Mesodermal cell (in vitro differentiated cells): ENCODE measurements around the gene GLIPR1L2. TPM values are rescaled to one million over a fixed set of nuclear protein-coding genes. Genes with fewer than 3 reads are reported as not detected.
"Not testable (repeated sequence)": the region's sequence is repeated elsewhere in the genome, so short reads cannot be mapped to it uniquely, and the experiment has no call there.

Source experiments
- H3K27ac ChIP-seq: 2 replicates; pipeline ENCODE4 v1.7.0; 2013; ENCODE audit warnings: mild to moderate bottlenecking, low read depth, low read length, moderate library complexity; ENCODE audit not compliant: severe bottlenecking
- H3K36me3 ChIP-seq: 2 replicates; pipeline ENCODE4 v1.7.1; 2013; ENCODE audit warnings: mild to moderate bottlenecking, low read length, moderate library complexity; ENCODE audit not compliant: control insufficient read depth, insufficient read depth
- H3K4me1 ChIP-seq: one replicate; pipeline ENCODE4 v1.7.1; 2013; ENCODE audit warnings: mild to moderate bottlenecking, low read length; ENCODE audit not compliant: insufficient read depth, control insufficient read depth, poor library complexity, severe bottlenecking
- H3K4me3 ChIP-seq: 2 replicates; pipeline ENCODE4 v1.7.0; 2013; ENCODE audit warnings: low read length, control low read depth, mild to moderate bottlenecking; ENCODE audit not compliant: insufficient read depth, poor library complexity, severe bottlenecking; ENCODE audit errors: extremely low read depth
- H3K9me3 ChIP-seq: 2 replicates; pipeline ENCODE4 v1.7.1; 2013; ENCODE audit warnings: mild to moderate bottlenecking, low read length, moderate library complexity; ENCODE audit not compliant: control insufficient read depth
- WGBS, 2 experiments: methylation state at CpG; one replicate each; pipeline ENCODE4 v1.1.5; 2013; ENCODE audit warnings: missing lambda C conversion rate in 2 of 2; ENCODE audit not compliant: insufficient coverage in 2 of 2; 5-methylcytosine and 5-hydroxymethylcytosine counted together
- polyA plus RNA-seq, 2 experiments: library from polyadenylated mRNA; stranded (reverse); fragments of 50-300 nt; gene quantifications; one replicate each; pipeline ENCODE4 v1.2.3, GENCODE V29; 2013

GLIPR1L2 gene
- not detected for polyA plus RNA-seq (2013, experiment 1 of 2)
- polyA plus RNA-seq (2013, experiment 2 of 2): not detected

- no peaks in the 10 kb centered on the region for H3K4me1 ChIP-seq
- no peak within 1 kb of the TSS for H3K27ac ChIP-seq
- 70 to 71% methylated on average over 31 to 35 of the region's 36 CpGs for WGBS, 2 experiments
- no peaks in the 10 kb centered on the region for H3K36me3 ChIP-seq
- H3K9me3 ChIP-seq: no peaks in the 10 kb centered on the region
- H3K4me3 ChIP-seq: peak within 1 kb of the TSS; percentile 21
Observed at GRCh38 chr12:75390899-75391538, at the start of gene GLIPR1L2. GLIPR1L2 (plus strand) TSS chr12:75391089; CDS start chr12:75391117, 28 bp downstream.

DNA sequence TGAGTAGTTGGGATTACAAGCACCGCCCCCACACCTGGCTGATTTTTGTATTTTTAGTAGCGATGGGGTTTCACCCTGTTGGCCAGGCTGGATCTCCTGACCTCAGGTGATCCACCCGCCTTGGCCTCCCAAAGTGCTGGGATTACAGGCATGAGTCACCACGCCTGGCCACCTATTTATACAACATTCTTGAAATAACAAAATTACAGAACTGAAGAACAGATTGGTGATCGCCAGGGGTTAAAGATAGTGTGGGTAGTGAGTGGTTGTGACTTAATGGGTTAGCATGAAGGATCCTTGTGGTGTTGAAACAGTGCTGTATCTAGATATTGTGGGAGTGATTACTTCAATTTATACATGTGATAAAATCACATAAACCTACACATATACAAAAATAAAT lies 49.0 kb upstream of the GLIPR1L2 start:
- no peaks in the 10 kb centered on the region for H3K9me3 ChIP-seq
- no peaks in the 10 kb centered on the region for H3K4me1 ChIP-seq
- H3K4me3 ChIP-seq: no peak overlapping the region
- WGBS, 2 experiments: 89 to 95% methylated on average over 3 of the region's 5 CpGs
- no peaks in the 10 kb centered on the region for H3K36me3 ChIP-seq
- no peak overlapping the region for H3K27ac ChIP-seq

- no peak overlapping the region for H3K27ac ChIP-seq
- no peaks in the 10 kb centered on the region for H3K36me3 ChIP-seq
- H3K9me3 ChIP-seq: no peaks in the 10 kb centered on the region
- H3K4me3 ChIP-seq: no peak overlapping the region
- no peaks in the 10 kb centered on the region for H3K4me1 ChIP-seq
- no CpG with 5 or more reads among the region's 2 CpGs for WGBS, 2 experiments
Observed at GRCh38 chr12:75345531-75345930, 45.4 kb upstream of the GLIPR1L2 start.

DNA sequence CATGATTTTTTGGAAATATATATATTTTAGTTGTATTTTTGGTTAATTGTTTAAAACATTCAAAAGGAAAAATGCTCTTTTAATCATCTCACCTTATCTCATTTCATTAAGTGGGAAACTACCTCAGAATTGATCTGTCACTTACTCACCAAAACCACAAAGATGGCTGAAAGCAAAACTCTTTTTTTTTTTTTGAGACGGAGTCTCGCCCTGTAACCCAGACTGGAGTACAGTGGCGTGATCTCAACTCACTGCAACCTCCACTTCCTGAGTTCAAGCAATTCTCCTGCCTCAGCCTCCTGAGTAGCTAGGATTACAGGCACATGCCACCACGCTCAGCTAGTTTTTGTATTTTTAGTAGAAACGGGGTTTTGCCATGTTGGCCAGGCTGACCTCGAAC lies 44.7 kb upstream of the GLIPR1L2 start:
- H3K4me3 ChIP-seq, H3K4me1 ChIP-seq, H3K9me3 ChIP-seq, H3K36me3 ChIP-seq, H3K27ac ChIP-seq: not testable (repeated sequence)
- WGBS, 2 experiments: 70 to 100% methylated on average over 2 to 3 of the region's 6 CpGs

GRCh38 chr12:75349946-75350345 lies 40.9 kb upstream of the GLIPR1L2 start:
- H3K4me3 ChIP-seq: no peak overlapping the region
- no peaks in the 10 kb centered on the region for H3K9me3 ChIP-seq
- no peaks in the 10 kb centered on the region for H3K36me3 ChIP-seq
- H3K4me1 ChIP-seq: no peaks in the 10 kb centered on the region
- 82 to 91% methylated on average over 4 of the region's 4 CpGs for WGBS, 2 experiments
- H3K27ac ChIP-seq: no peak overlapping the region

GRCh38 chr12:75350413-75350812 lies 40.5 kb upstream of the GLIPR1L2 start:
- H3K9me3 ChIP-seq: no peaks in the 10 kb centered on the region
- no peaks in the 10 kb centered on the region for H3K4me1 ChIP-seq
- H3K36me3 ChIP-seq: no peaks in the 10 kb centered on the region
- 86 to 88% methylated on average over 1 of the region's 2 CpGs for WGBS, 2 experiments
- no peak overlapping the region for H3K4me3 ChIP-seq
- no peak overlapping the region for H3K27ac ChIP-seq

- Histone ChIP-seq H3K9me3 (no peaks in the 10 kb centered on the region), H3K36me3 (no peaks in the 10 kb centered on the region), H3K4me1 (no peaks in the 10 kb centered on the region), H3K27ac (no peak overlapping the region), H3K4me3 (no peak overlapping the region)
Observed at GRCh38 chr12:75354011-75354410, 36.9 kb upstream of the GLIPR1L2 start.

DNA sequence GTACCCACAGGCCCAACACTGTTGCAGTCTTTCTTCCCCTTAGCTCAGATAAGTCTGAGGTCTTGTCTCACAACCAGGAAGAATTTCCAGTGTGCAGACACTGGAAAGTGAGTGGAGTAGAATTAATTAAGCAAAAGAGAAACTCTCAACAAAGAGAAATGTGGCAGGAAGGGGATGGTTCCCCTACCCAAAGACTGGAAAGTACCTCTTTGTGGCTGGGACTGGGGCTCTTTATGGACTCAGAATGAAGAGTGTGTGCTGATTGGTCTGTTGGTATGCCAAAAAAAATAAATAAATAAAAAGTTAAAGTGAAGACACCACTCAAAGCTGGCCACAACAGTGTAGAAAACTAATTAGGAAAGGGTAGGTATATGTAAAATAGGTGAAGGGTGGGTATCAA lies 30.0 kb upstream of the GLIPR1L2 start:
- no peaks in the 10 kb centered on the region for H3K4me1 ChIP-seq
- no peak overlapping the region for H3K4me3 ChIP-seq
- no peaks in the 10 kb centered on the region for H3K36me3 ChIP-seq
- H3K27ac ChIP-seq: no peak overlapping the region
- H3K9me3 ChIP-seq: no peaks in the 10 kb centered on the region

DNA sequence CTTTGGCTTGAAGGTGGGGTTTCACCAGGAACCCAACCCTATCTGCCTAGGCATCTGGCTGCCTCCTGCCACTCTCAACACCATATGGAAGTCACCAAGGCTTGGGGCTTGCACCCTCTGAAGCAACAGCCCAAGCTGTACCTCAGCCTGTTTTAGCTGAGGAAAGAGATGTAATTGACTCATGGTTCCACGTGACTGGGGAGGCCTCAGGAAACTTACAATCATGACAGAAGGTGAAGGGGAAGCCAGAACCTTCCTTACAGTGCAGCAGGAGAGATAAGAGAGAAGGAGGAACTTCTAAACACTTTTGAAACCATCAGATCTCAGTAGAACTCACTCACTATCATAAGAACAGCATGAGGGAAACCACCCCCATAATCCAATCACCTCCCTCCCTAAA lies 29.5 kb upstream of the GLIPR1L2 start:
- Histone ChIP-seq H3K4me1 (peaks cover 3% of the 10 kb centered on the region), H3K27ac (no peak overlapping the region), H3K36me3 (no peaks in the 10 kb centered on the region), H3K9me3 (no peaks in the 10 kb centered on the region), H3K4me3 (no peak overlapping the region)
- 100% methylated on average over 1 of the region's 1 CpG; no CpG with 5 or more reads in 1 of the 2 experiments for WGBS, 2 experiments

DNA sequence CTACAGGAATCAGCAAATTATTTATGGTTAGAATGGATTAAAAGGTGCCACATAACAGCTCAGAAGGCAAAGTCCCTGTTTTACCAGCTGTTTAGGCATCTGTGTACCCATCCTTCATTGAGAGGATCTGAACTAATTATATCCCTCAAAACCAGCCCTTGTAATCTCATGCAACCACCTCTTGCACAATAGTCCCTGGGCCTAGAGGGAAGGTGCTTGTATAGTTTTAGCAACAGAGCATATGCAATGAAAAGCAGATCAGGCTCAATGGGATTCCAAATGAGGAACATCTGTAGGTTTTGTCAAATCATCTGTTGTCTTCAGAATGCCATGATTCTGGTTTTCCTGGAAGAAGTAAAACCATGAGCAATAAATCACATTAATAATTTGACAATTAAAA lies 26.0 kb upstream of the GLIPR1L2 start:
- Histone ChIP-seq H3K27ac (no peak overlapping the region), H3K4me3 (no peak overlapping the region), H3K9me3 (no peaks in the 10 kb centered on the region), H3K4me1 (peaks cover 8% of the 10 kb centered on the region), H3K36me3 (no peaks in the 10 kb centered on the region)

DNA sequence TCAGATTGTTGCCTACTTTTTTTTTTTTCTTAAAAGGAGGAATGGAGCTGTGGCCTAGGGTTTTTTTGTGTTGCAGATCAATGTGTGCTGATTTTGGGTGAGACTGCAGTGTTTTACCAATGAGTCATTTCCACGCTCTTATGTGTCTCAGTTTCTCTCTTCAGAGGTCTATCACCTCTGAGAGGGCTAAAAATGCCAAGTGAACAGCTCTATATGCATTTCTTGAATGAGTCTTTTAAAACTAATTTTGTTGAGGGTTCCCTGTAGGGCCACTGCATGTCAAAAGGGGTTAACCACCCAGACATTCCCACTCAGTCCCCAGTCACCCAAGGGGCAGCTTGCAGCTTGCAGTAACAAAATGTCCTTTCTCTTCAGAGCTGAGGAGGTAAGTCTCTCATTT lies 24.3 kb upstream of the GLIPR1L2 start:
- no peaks in the 10 kb centered on the region for H3K9me3 ChIP-seq
- no peak overlapping the region for H3K4me3 ChIP-seq
- H3K4me1 ChIP-seq: peaks cover 8% of the 10 kb centered on the region
- WGBS, 2 experiments: 75% methylated on average over 1 of the region's 1 CpG; no CpG with 5 or more reads in 1 of the 2 experiments
- no peaks in the 10 kb centered on the region for H3K36me3 ChIP-seq
- H3K27ac ChIP-seq: peak overlapping the region; percentile 47
